CD4-positive, alpha-beta T cell treated with Interleukin-15 for 1 hour (primary cell): ENCODE data around the gene PER1.

Experiments
- DNase-seq: peaks from one replicate; pipeline ENCODE4 v3.0.0-alpha.2; 2020

PER1 gene

DNA sequence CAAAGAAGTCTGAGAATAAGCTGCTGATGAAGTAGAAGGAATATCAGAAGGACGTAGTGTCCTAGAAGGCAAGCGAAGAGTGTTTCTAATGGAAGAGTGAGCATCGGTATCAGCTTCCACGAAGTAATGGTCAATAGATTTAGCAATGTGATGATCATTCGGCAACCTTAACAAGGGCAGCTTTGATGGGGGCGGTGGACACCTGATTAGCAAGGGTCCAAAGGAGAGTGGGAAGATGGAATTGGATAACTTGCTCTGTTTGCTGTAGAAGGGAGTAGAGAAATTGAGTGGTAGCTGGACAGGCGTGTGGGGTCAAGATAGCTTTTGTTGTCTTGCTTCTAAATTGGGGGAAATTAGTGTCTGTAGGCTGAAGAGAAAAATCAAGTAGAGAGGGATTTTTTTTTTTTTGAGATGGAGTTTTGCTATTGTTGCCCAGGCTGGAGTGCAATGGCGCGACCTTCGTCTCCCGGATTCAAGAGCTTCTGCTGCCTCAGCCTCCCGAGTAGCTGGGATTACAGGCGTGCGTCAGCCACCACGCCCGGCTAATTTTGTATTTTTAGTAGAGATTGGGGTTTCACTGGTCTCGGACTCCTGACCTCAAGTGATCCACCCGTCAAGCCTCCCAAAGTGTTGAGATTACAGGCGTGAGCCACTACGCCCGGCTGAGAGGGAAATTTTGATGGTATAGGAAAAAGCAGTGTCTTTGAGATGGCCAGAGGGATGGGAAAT, 14.4 kb downstream of the PER1 start:
- DNase-seq: no peak

DNA sequence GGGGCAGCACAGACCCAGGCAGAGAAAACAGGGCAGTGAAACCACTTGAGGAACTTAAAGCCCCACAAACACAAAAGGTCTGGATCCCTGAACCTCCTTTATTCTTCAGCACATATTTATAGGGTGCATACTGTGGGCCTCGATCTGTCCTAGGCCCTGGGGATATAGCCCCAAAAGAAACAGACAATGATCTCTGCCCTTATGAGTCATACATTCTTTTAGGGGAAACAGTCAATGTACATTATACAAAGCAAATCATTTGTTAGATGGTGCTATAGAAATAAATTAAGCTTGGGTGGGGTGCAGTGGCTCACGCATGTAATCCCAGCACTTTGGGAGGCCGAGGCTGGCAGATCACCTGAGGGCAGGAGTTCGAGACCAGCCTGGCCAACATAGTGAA, 18.3 kb downstream of the PER1 start:
- DNase-seq: no peak

DNA sequence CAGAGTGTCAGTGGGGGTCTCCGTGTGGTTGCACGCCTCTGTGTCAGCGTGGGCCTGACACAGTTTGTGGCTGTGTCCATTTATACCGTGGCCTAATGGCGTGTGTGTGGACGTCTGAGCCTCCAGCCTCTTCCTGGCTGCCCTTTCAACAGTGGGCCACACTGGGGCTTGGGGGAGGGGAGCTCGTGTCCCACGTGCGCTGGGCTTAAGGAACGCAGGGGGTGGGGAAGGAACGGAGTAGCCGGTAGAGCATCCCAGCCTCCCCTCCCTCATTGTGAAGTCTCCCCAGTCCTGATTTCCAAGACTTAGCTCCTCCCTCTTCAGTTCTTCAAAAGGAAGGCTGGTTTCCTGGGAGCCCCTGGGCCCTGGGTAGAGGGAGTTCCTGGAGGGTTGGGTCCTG, 18.8 kb downstream of the PER1 start:
- no peak for DNase-seq

DNA sequence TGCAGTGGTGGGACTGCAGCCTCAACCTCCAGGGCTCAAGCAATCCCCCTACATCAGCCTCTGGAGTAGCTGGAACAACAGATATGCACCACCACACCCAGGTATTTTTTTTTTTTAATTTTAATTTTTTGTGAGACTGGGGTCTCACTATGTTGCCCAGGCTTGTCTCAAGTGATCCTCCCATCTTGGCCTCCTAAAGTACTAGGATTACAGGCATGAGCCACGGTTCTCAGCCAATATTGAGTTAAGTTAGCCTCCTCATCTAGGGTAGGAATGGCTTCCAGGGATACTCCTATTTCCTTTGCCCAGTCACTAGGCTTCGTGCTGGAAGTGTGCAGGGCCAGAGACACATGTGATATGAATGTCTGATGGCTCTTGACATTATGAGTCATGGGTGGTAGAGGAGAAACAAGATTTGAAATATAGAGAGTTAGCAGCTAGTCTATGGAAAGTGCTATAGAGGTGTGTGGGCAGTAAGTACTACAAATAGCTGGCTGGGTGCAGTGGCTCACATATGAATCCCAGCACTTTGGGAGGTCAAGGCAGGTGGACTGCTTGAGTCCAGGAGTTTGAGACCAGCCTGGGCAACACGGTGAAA, 20.3 kb downstream of the PER1 start:
- no peak for DNase-seq

DNA sequence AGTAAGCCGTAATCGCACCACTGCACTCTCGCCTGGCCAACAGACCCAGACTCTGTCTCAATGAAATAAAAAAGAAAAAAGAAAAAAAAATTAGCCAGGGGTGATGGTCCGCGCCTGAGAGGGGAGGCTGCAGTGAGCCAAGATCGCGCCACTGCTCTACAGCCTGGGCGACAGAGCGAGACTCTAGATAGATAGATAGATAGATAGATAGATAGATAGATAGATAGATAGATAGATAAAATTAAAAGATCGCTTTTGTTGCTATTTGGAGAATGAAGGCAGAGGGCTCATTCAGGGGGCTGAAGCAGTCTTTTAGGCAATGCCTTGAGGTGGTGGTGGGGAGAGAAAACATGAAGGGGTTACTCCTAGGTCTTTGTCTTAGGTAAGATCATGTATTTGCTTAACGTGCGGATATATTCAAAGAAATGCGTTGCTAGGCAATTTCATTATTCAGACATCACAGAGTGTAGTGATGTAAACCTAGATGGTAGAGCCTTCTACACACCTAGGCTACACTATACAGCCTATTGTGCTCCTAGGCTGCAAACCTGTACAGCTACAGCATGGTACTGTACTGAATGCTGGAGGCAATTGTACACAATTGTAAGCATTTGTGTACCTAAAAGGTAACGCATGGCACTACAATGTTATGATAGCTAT, 23.9 kb downstream of the PER1 start:
- no peak for DNase-seq

DNA sequence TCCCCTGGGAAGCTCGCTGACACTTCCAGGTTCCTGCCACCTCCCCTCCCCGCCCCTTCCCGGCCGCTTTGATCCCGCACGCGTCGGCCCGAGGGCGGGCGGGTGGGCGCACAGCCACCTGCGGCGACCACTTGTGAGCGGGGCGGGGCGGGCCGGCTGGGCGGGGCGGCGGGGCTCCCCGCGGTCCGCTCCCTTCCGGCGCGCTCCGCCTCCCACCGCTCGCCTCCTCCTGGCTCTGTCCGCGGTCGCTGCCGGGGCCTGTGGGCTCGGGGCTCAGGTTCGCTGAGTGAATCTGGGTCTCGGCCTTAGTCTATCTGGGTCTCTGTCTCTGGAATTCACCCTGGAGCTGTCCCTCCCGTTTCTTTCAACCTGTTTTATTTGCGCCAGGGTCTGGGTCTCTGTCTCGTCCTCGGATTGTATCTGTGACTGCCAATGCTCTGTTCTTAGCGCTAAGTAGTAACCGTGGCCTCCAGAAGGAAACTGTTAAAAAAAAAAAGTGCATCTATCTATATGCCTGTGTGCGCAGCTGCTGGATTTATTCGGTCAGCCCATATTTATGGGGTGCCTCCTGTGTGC, 25.6 kb downstream of the PER1 start:
- DNase-seq: peak; percentile 45

DNA sequence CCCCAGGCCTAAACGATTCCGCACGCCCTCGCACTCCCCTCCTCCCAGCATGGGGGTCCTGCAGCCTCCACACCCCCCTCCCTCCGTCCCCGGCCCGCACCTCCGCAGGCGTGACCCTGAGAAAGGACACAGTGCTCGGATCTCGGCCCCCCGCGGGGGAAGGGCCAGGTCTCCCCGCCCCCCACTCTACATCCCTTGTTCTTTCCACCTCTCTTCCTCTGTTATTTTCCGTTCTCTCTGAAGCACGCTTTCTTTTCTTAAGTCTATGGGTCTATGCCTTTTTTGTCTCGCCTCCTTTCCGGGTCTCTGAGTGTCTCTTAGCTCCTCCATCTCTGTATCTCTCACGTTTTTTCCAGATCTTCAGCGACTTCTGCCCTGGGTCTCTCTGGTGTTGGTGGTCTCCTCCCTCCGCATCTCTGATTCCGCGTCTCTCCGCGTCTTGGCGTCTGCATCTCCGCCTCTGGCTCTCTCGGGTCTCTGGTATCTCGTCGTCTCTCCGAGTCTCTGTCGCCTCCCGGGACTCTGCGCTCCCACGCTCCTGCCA, 26.2 kb downstream of the PER1 start:
- DNase-seq: no peak

DNA sequence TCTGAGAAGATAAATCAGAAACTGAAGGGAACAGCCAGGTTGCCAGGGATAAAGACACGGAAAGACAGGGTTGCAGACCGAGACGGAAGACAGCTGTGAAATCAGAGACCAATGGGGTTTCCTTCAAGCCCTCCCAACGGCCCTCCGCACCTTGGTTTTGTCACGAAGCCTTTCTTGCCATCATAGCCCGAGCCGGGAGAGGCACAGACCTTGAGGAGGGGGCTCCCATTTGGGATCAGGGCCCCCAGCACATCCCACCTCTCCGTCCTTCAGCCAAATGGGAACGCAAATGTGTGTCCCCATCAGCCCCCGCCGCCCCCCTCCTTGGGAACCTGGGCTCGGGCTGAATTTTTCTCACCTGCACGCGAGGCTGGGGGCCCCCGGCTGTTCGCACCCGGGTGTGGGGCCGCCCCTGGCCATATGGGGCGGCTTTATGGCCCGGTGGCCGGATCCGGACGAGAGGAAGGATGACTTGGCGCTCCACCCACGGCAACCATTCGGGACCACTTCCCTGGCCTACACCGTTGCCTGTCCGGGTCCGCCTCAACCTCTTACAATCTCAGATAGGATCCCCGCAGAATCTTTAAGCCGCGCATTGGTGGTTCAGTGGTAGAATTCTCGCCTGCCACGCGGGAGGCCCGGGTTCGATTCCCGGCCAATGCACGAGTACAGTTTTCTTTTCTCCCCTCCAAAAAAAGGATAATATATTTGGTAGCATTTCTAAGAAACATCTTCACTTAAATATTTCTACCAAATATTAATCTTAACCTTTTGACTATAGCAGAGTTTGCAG, 26.9 kb downstream of the PER1 start:
- peak; percentile 87 for DNase-seq

DNA sequence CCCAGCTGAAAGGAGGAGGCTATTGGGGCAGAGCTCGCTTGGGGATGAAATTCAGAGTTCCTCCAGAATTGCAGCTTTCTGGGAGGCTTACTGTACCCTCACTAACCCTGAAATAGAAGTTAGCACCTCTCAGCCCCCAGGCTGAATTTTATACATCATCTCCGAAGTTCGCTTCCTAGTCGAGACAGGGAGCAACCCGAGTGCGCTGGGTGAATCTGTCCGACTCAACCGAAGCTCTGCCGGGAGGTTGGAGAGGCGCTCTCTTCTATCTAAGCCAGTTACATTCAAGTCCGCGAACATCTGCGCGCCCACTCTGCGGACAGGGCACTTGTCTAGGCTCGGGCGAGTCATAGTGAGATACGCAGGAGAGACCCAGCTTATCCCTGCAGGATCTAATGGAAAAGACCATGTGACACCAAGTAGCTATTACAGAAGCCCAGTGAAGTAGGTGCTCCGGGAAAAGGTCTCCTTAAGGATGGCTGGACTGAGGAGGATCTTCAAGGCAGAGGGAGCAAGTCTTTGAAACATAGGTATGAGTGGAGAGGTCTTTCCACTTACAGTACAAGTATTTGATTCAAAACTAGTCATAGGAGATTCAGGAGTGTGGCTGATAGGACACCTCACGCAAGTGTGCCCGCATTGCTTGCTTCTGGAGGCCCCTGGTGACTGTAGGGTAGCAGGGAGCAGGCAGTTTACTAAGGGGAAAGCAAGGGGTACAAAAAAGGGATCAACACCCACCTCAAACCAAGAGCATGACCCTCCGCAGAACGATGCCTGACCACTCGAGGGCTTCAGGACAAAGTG, 27.7 kb downstream of the PER1 start:
- no peak for DNase-seq

DNA sequence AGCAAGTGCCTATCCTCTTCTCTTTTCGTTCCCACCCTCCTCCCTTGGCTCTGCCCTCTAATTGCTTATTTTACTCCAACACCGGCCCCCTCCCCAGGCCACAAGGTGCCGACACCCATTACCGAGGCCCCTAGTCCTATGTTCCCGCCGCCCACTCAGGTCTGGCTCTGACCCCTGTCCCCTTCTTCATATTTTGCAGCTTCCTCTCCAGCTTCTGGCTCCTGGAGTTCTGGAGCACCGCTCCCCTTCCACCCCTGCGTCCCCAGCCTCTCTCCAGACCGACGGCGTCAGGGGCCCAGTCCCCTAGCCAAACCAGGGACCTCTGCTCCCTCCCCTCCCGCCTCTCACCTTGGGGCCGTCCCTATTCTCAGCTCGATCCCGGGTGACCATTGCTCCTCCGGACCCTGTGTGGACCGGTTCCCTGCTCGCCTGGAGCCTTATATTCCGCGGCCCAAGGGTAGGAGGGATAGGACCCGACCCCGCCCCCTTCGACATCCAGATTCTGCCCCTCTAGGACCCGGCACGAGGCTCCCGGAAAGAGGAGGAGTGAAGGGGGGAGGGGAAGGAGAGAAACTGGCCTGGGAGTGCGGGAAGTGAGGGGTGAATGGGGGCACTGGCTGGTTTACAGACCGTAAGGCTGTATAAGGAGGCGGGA, 28.4 kb downstream of the PER1 start, which contains the start of gene HES7:
Gene HES7 (minus strand): TSS at position 412 of the 655 bp plus-strand sequence. CDS start 22 bp downstream, at position 390.
- no peak for DNase-seq

DNA sequence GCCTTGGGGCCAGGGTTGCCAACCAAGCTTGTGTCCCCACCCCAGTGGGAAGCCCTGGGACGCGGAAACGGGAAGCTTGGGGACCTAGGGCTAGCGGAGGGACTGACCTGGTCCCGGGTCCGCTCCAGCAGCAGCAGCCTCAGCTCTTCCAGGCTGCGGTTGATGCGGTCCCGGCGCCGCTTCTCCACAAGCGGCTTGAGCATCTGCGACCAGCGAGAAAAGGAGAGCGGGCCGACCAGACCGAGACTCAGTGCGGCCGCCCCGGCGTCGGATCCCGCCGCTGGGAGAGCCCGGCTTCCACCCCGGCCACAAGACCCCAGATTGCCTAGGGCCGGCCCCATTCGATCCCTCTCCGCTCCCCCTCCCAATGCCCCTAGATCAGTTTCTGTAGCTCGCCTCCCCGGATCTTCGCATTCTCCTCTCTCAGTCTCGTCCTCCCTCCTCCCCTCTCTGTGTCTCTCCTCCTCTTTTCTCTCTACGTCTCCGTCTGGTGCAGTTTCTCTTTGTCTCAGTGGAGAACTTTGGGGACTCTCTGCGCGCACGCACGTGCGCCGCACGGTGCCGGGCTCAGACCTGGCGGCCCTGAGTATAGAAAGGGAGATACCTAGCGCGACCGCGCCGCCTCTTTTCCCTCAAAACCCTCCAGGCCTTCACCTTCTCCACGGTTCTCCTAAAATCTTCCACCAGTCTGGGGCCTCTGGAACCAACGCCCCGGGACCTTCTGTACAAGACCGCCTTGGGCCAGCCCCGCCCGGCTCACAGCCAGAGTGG, 29.1 kb downstream of the PER1 start:
- DNase-seq: no peak

DNA sequence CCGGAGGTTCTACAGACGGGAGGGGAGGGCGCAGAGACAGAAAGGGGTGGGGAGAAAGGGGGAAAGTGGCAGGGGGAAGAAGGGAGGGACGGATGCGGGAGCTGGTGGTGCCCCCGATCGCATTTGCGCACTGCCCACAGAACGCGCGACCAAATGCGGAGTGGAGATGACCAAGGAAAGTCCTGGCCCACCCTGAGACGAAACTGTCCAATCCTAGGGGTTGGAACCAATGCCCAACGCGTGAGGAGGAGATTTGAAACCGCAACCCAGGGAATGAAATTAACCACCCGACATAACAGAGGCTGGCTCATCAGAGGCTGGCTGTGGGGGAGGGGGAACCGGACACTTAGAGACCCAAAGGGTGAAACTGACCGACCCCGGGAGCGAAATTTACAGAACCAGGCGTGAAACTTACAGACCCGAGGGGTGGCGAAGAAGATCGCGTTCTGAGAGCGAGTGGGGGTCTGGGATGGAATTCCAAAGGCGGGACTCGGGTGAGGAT, 29.7 kb downstream of the PER1 start:
- no peak for DNase-seq

DNA sequence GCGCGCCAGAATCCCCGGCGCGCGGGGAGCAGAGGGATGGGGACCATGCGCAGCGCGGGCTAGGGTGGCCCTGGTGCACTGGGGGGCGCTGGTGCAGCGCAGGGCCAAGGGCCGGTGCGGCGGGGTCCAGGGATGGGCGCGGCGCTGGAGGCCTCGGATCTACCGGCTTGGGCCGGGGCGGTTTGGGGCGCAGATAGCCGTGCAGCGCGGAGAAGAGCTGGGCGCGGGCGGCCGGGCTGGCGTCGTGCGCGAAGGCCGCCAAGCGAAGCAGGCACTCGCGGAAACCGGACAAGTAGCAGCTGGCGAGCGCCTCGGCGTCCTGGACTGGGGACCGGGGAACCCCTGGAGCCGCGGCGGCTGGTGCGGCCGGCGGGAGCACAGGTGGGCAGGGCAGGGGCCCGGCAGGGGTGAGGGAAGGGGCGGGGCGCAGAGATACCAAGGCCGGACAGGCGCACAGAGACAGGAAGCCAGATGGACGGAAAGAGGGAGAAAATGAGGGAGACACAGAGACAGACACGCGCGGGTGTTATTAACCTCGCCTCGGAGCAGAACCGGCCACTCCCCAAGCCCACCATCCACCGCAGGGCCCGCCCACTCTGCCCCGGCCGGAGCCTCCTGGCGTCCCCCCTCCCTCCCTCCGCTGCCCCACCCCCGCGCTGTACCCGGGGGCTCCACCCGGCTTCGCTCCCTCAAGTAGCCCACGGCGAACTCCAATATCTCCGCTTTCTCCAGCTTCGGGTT, 30.4 kb downstream of the PER1 start:
- DNase-seq: no peak

DNA sequence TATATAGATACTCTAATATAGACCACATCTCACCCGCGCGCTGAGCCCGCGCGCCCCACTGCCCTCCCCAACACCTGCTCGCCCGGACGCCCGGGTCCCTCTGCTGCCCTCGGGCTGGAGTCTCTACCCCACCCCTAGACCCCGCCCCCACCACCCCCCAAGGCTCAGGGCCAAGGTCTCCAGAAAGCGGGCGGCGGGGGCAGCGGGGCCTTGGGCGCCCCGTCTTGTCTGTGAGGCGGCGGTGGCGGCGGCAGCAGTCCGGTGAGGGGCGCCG, 30.9 kb downstream of the PER1 start:
- no peak for DNase-seq

DNA sequence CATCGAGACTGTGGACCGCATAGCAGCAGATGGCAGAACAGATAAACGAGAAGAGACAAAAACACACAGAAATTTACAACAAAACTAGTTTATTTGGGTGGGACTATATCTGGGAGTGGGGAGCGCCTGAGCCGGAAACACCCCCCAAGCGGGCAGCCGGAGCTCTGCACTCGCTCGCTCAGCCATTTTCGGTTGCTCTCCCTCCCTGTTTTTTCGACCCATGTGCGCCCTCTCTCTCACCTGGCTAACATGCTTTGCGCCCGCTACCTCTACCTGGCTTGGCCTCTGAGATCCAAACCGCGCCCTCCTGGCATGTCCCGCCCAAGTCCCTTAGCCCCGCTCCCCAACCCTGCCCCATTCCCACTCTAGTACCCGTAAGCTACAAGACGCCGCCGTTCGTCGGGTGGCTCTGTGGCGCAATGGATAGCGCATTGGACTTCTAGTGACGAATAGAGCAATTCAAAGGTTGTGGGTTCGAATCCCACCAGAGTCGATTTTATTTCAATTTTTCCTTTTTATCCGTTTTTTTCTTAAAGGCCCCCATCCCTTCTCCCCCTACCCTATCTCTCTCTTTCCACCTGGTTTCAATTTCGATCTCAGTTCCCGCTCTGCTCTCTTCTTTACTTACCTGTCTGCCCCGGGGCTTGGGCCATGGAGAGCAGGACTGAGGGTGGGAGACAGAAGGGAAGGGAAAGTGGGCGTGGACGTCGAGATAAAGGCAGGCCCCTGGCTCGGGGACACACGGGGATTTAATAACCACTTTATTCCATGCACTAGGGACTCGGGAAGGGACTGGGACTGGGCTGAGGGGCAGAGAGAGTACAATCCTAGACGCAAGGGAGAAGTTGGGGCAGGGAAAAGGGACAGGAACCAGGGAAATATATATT, 31.4 kb downstream of the PER1 start:
- peak; percentile 74 for DNase-seq

DNA sequence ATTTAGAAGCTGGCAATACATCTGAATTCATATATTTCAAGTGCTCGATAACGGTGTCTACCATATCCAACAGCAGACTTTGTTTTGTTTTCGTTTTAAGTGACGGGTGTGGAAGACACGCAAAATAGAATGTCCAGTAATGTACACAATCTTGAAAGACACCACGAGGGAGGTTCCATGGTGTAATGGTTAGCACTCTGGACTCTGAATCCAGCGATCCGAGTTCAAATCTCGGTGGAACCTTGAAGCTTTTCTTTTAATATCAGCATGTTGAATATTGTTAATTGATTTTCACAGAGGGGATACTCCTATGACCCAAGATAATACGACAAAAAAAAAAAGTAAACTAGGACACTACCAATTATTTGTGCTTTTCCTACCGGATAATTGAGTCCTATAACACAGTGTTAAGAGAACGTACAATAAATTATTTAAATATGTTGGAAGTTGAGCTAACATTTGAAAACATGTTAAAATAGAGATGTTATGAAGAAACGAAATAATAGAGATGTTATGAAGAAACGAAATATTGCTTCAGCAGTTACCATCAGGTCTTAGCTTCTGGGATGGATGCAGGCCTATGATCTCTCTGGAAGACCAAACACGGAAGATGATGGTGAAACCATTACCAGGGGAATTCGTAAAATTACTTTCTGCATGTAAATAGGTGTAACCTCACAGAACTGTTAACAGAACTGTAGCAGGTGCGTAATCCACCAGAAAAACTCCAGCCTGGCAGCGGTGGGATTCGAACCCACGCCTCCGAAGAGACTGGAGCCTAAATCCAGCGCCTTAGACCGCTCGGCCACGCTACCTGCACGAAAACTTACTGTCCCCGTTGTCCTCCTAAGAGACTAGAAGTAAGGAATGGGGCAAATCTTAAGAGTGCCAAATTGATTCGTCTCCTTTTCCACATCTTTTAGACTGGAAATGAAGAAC, 32.4 kb downstream of the PER1 start:
- peak; percentile 84 for DNase-seq

DNA sequence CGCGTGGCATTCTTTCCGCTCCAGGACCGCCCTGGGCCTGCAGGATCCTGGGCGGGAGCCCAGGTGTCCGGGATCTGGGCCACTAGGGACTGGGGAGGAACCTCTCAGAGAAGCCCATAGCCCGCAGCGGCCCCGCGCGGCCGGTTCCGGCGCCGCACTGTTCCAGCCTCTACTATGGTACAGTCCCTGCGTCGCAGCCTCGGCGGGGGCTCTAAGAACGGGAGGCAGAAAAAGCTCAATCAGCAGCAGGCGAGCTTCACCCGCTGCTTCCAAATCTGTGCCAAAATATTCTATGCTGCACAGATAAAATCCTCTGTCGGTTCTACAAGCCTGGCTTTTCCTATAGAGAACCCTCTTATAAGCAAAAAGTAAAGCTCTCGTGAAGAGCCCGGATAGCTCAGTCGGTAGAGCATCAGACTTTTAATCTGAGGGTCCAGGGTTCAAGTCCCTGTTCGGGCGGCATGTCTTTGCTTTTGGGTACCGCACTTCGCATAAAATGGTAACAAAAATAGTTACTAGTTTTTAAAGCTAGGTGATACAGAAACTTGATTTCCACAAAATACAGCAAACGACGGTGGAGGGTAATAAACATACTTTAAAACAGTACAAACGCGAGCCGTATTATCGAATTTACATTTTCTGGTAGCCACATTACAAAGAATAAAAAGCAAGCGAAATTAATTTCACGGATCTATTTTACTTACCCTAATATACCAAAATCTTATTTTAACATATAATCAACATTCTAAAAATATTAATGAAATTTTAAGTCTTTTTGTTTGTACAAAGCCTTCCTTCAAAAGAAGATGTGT, 33.2 kb downstream of the PER1 start:
- DNase-seq: peak; percentile 85
